ENCODE data around the gene ALPG.
A peak's percentile ranks its signal among the peaks of the same experiment; 100 is the strongest.
"Not testable (repeated sequence)": the region's sequence is repeated elsewhere in the genome, so short reads cannot be mapped to it uniquely, and the experiment has no call there.

The ALPG gene

DNA sequence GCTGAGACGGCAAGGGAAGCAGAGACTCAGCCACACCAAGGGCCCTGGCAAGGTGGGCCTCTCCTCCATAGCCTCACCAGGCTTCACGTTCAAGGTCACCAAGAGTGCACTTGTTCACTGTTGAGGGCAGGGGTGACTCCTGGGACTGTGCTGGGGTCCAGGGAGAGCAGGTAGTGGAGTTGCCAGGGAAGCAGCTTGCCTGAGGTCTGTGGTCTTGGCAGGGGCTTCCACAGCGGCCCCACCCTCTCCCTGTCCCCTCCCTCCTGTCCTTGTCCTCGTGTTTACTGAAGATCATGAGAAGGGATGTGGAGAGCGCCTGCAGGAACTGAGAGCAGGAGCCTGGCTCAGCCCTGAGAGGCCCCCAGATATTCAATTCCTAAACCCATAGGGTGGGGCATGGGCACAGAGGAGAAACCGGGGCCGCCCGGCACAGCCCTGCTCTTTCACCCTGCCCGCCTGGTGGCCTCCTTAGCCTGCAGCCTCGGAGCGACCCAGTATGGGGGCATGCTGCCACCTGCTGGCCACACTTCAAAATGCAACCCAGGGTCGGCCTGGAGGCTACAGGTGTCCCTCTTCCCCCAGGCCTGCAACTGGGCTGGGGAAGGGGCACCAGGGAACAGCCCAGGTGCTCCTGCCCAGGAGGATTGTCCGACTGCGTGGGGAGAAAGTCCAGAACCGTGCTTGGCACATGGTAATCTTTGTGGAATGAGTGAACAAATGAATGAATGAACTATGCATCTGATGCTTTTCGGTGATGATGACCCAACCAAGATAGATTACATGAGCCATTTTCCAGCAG lies 33.8 kb downstream of the ALPG start:
- DNase-seq (ENCODE audit: low read depth in 2 of 2), result peak; percentile 70 to 87

DNA sequence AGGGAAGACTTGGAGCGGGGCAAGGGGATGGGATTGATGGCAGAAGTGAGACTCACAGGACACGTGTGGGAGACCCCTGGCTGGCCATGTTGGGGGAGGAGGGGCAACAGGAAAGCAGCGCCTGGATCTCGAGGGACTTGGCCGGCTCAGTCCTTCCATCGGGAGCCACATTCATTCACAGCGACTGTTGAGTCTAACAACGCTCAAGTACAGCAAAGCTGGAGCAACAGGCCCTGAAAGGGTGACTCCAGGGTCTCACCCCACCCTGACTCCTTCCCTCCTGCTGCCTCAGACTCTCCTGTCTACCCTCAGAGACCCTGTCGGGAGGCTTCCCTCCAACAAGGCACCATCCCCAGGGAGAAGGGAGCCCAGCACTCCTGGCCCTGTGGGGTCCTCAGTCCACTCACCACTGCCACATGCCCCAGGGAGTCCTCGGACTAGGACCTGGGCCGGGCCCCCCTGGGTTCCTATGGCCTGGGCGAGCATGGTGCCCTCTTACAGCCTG lies 34.6 kb downstream of the ALPG start:
- DNase-seq (ENCODE audit: low read depth in 2 of 2), result no peak

DNA sequence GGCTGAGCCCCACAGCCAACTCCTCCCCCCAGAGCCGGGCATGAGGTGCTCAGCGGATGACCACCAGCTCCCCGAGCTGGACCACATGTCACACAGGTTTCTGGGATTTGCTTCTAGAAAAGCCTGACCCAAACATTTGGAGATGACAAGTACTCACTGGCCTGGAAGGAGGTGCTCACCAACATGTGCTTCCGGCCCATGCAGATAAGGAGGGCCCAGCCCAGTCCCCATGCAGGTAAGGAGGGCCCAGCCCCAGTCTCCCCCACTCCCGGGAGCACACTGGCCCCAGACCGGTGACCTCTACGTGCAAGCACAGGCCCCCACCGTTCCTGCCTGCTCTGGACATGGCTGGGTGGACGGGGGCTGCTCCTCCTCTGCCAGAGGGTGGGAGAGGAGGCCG lies 35.3 kb downstream of the ALPG start:
- not testable (repeated sequence) for DNase-seq (ENCODE audit: low read depth in 2 of 2)

DNA sequence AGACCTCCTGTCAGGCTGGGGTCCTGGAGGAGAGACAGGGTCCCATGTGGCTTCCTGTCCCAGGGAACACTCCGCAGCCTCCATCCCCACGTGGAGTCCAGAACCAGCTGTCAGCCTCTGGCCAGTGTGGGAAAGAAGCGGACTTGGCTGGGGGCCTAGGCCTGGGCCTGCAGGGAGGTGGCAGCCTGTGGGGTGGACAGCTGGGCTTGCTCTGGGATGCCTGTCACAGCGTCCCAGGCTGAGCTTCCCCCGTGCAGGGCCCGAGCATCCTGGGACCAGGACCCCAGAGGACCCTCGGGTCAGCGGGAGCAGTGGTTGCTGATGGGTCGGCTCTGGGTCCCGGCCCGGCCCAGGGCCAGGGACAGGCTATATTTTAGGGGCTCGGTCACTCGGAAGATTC lies 35.8 kb downstream of the ALPG start:
- not testable (repeated sequence) for DNase-seq (ENCODE audit: low read depth in 2 of 2)

DNA sequence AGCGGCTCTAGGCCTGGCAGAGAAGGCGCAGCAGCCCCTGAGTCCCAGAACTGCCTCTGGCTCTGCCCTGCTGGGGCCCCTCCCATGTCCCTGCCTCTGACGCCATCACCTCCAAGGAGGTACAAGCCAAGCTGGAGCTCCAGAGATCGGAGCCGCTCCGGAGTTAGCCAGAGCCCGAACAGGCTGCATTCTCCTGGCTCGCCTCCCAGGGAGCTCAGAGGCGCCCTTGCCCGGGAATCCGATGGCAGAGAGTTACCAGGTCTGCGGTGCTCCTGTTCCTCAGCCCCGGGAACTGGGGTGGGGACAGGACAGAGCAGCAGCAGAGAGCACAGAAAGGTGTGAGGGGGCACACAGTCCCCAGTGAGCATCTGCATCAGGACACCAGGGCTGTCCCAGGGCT lies 36.4 kb downstream of the ALPG start:
- DNase-seq (ENCODE audit: low read depth in 2 of 2), result not testable (repeated sequence)

DNA sequence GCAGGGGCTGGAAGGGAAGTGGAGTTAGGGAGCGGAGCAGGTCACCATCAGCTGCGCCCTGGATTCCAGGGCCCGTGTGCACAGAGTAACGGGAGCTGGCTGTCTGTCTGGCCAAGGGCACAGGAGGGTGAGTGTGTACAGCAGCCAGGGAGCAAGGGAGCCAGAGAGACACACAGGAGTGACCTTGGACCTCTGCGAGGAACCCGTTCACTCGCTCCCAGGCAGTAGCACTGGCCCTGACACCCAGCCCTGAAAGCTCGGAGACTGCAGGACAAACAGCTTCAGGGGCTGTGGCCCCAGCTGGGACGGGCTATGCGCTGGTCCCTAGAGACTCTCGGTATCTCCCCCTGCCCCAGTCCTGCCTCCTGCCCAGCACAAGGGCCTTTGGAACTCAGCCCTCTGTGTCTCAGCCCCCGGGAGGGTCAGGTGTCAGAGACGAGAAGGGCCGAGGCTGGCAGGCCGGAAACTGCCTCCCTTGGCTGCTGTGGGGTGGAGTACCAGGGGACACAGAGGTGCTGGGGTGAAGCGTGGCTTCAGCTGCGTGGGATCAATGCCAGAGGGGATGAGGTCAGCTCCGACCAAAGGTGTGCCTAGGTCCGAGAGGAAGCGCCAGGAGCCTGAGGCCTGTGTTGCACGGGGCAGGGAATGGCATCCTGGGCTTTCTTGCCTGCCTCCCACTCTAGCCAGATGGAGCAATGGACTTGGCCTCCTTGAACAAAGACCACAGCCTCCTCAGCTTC lies 37.2 kb downstream of the ALPG start:
- not testable (repeated sequence) for DNase-seq (ENCODE audit: low read depth in 2 of 2)

DNA sequence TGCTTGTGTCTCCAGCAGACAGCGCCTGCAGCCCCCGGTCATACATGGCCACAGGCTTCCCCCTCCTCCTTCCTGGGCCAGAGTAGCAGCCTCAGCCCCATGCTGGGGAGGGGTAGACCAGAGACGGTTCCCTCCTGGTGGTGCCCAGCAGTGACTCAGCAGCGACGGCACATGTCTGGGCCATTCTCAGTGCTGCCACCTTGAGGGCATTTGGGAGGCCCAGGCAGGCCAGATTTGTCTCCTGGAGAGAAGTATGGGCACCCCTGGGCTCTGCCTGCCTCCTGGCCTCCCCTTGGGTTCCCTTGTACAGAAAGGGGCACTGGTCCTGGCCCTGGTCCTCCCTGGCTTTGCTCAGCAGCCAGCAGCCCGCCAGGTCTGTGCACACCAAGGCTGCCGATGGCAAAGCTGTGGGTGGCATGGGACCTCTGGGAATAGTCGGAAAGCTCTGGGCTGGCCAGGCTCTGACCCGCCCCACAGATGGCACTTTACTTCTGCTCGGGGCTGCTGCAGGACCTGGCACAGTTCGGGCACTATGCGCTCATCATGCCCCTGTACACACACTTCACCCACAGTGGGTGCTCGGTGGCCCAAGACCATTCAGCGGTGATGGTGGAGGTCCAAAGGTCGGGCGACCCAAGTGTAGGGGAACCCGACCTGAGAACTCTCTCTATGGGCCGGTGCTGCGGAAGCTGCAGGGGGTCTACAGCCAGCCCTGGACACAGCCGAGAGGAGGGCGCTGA lies 37.9 kb downstream of the ALPG start:
- peak in 1 of 2 donors; percentile 31 for DNase-seq (ENCODE audit: low read depth in 2 of 2)

DNA sequence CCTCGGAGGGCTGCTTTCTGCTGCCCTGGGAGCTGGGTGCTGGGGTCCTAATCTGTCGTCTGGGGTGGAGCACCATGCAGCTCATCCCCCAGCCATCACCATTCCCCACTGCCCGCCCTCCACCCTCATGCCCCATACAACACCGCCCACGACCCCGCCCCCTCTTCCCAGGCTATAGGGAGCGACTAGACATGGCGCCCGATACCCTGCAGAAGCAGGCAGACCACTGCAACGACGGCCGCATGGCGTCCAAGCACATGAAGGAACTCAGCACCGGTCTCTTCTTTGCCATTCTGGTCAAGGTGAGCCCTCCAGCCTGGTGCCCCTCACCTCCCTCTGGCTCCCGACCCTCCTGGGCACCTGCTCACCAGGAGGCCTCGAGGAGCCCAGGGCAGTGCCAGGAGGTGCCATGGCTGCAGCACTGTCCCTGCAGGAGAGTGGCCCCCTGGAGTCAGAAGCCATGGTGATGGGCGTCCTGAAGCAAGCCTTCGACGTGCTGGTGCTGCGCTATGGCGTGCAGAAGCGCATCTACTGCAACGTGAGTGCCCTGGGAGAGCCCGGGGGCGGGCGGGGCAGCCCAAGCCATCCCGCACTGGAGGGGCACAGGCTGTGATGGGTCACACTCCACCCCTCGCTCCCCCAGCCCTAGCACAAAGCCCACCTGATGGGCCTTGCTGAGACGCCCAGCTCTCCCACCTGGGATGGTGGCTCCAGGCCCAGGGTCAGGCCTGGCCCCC lies 38.7 kb downstream of the ALPG start:
- DNase-seq (ENCODE audit: low read depth in 2 of 2), result not testable (repeated sequence)

DNA sequence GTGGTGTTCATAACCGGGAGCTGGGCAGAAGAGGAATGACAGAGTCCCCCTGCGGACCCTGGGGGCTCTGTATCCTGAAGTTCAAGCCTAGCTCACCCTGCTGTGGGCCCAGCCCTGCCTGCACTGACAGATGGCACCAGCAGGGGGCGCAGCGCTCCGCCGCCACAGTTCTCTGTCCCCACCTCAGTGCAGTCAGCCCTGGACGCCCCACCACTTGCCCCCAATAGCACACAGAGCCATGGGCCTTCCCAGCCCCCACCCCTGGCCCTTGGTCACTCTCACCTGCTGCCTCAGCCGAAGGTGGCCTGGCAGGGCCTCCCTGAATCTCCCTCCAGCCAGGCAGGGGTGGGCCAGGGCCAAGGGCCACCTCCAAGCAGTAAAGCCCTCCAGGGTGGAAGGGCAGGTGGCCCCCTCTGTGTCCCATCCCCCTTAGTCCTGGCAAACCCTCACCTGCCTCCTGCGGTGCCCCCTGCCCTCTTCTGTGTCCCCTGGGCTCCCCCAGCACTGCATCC lies 39.7 kb downstream of the ALPG start:
- not testable (repeated sequence) for DNase-seq (ENCODE audit: low read depth in 2 of 2)

DNA sequence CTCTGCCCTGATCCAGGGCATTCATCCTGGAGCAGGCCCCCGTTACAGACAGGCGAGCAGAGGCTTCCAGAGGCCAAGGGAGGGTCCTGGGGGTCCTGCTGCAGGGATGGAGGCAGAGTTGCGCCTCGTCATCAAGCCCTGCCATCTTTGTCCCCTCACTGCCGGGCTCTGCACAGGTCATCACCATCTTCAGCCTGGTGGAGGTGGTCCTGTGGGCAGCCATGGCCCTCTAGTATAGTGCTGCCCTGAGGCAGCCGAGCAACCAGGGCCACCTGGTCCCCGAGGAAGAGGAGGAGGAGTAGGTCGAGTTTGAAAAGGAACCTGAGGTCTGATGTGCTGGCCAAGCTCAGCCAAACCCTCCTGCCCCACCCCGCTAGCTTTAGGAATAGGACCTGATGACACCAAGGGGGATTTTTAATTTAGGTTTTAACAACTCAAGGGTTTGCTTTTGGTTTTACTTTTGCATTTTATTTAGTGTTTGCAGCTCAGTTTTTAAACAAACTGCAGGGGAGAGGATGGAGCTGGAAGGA lies 40.5 kb downstream of the ALPG start:
- no peak for DNase-seq (ENCODE audit: low read depth in 2 of 2)

DNA sequence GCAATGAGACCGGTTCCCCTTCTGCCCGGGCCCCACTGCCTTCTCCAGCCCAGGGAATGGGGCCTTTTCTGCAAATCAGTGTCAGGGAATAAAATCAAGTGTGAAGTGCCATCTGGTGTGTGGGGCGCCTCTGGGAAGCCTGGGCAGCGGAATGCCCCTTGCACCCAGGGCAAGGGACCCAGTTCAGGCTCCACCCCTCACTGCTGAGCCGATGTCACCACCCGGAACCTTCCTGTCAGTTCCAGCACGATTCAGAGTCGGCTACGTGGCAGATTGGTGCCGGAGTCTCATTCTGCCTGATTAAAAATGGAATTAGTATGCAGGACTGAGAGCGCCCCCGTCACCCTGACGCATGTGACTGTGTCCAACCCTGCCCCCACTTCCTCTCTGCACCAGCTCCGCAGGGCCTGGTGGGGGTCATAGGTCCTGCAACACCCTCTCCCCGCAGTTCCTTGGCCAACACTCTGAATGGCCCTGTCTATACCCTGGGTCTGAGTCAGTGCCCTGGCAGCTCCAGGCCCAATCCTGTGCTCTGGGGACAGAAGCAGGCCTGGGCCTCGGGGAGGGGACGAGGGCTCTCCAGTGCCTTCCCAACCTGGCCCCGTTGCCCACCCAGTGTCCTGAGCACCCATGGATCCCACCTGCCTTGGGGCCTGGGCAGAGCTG lies 41.1 kb downstream of the ALPG start:
- DNase-seq (ENCODE audit: low read depth in 2 of 2), result no peak

DNA sequence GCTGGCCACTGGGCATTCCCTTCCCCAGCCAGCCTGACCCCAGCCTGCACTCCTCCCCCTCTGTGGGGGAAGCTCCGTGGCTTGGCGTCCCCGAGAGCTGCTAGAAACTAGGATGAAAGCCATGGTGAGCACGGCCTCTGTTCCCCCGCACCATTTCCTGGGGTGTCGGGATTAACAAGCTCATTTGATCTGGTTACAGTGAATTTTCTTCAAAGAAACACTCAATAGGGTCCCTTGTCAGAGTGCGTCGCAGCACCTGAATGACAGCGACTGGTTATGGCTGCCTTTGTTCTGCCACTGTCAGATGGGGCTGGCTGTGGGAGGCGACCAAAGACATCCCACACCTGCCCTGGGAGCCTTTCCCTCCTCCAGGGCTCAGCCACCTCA lies 41.7 kb downstream of the ALPG start:
- no peak for DNase-seq (ENCODE audit: low read depth in 2 of 2)

DNA sequence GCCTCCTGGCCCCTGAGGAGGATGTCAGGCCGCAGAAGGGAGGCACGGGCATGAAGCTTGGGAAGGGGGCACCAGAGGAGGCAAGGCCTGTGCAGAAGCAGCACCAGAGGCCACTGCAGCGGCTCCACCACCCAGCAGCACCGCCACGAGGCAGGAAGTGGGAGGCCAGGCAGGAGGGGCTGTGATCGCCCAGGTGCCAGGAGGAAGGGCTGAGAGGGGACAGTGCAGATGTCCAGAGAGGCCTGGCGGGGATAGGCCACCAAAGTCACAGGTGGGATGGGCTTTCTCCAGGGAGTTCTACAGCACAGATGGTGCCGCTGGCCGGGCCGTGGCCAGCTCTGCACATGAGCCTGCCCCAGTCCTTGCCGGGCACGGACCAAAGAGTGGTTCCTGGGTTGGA lies 43.3 kb downstream of the ALPG start:
- no peak for DNase-seq (ENCODE audit: low read depth in 2 of 2)

DNA sequence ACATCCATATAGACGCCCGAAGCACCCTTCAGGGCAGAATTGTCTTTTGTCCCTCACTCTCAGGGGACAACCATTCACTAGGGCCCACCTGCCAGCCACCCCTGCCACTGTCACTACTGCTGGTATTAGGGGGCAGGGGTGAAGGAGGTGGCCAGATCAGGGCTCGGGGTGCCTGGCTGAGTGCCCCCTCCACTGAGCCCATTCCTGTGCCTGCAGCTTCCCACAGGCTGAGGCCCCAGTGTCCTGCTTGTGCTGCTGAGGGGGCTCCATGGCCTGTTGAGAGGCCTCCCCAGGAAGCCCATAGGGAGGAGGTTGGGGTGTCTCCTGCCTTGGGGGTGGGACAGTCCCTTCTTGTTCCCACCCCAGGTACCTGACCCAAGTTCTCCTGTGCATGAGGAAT lies 45.0 kb downstream of the ALPG start:
- not testable (repeated sequence) for DNase-seq (ENCODE audit: low read depth in 2 of 2)

DNA sequence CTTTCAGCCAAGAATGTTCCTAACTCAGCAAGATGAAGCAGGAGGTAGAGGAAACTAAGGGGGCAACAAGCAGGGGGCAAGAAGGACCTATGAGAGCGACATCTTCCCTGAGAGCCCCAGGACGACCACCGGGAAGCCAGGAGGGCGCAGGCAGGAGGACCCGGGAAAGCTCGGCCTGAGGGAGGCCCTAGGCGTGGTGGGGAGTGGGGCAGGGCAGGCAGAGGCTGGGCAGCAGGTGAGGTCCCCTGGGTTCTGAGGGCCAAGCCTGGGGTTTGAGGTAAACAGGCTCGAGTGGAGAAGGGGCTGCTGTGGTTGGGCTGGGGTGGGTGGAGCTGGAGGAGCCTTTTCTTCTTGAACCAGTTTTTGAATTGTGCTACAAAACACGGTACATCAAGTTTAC lies 48.0 kb downstream of the ALPG start:
- DNase-seq (ENCODE audit: low read depth in 2 of 2), result no peak

DNA sequence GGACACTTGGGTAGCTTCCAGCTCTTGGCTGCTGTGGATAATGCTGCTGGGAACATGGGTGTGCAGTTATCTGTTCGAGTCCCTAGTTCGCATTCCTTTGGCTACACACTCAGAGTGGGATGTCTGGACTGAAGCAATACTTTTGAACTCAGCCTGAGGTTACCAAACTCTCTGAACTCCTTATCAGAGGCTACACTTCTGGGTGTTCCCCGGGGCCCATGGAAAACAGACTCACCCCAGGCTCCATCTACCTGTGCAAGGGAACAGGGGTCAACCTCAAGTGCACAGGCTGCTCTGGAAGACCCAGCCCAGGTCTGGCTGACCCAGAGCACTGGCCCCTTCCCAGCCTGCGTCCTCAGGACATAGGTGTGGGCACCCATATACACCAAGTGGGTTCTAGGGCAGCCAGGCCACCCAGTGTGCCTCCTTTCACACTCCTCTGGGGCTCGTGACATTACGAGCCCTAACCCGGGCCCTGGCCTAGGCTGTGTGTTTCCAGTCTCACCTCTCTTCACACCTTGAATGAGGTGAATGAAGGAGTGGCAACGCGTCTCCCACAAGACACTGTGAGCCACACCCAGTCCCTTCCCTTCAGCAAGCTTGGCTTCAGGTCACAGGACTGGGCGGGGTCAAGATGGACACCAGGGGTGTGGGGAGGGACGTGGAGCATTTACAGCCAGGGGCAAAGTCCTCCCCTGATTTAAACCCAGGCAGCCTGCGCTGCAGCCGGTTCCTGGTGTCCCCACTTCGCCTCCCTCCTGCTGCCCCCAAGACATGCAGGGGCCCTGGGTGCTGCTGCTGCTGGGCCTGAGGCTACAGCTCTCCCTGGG lies 49.0 kb downstream of the ALPG start, which contains the start of gene ALPI:
Gene ALPI, plus strand, starts transcription at position 728 of the 830 bp plus-strand sequence. Its CDS starts 47 bp downstream, at position 775.
- DNase-seq (ENCODE audit: low read depth in 2 of 2), result no peak

DNA sequence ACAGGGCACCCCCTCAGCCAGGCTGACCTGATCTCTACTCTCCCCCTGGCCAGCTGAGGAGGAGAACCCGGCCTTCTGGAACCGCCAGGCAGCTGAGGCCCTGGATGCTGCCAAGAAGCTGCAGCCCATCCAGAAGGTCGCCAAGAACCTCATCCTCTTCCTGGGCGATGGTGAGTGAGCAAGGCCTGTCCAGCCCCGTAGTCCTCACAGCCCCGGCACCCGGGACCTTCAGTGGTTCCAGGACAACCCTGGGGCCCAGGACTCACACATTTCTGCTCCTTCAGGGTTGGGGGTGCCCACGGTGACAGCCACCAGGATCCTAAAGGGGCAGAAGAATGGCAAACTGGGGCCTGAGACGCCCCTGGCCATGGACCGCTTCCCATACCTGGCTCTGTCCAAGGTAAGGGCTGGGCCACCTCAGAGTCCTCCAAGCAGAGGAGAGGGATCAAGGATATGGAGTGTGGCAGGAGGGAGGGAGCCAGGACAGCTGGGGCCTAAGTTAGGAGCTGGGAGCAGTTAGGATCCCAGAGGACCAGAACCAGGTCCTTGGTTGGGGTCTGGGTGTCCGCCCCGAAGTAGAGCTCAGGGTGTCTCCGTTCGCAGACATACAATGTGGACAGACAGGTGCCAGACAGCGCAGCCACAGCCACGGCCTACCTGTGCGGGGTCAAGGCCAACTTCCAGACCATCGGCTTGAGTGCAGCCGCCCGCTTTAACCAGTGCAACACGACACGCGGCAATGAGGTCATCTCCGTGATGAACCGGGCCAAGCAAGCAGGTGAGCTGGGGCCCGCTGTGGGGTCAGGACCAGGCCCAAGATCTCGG lies 49.9 kb downstream of the ALPG start:
- DNase-seq (ENCODE audit: low read depth in 2 of 2), result no peak

DNA sequence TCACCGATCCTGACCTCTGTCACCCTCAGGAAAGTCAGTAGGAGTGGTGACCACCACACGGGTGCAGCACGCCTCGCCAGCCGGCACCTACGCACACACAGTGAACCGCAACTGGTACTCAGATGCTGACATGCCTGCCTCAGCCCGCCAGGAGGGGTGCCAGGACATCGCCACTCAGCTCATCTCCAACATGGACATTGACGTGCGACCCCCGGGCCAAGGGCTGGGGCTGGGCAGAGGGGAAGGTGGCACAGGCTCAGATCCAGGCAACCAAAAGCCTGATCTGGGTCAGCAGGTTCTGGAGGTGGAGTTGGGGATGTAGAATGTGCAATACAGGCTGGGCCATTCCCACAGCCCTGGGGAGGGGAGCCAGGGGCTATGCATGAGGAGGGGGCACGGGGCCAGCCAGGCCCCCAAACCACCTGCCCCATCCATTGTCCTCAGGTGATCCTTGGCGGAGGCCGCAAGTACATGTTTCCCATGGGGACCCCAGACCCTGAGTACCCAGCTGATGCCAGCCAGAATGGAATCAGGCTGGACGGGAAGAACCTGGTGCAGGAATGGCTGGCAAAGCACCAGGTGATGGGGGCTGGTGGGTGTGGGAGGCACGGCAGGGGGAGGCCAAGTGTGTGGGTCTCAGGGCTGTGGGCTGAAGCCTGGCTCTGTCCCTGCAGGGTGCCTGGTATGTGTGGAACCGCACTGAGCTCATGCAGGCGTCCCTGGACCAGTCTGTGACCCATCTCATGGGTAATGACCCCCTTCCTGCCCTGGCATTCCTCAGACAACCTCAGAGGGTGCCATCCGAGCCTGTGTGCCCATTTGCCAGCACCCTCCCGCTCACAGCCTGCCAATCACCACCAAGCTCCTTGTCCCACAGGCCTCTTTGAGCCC lies 50.7 kb downstream of the ALPG start:
- no peak for DNase-seq (ENCODE audit: low read depth in 2 of 2)

Data from stimulated activated CD8-positive, alpha-beta memory T cell treated with anti-CD3 and anti-CD28 coated beads, Interleukin-7, amount 100 ng/mL, for 1 hour (primary cell).